ENCODE results near the gene KCNG4.

The KCNG4 gene

GRCh38 chr16:84177741-84178073 lies 62.1 kb downstream of the KCNG4 start:
- Histone ChIP-seq H3K4me3 (ENCODE audit: low read depth, low read length) (no peak overlapping the region), H3K36me3 (replicated peaks) (peaks cover 25% of the 10 kb centered on the region), H3K27ac (peak overlapping the region; percentile 42), H3K27me3 (replicated peaks) (no peaks in the 10 kb centered on the region)
- in situ Hi-C loops (cut with HindIII; ENCODE audit: low pct_ligation_motif_present, low sequenced_read_pairs): no loop called here
- DNase-seq: peak; percentile 43
- TF ChIP-seq CTCF (IDR thresholded peaks at IDR 0.05; ENCODE audit: low read depth, low read length, missing control alignments): no peak

- Histone ChIP-seq H3K27me3 (replicated peaks) (no peaks in the 10 kb centered on the region), H3K4me3 (ENCODE audit: low read depth, low read length) (no peak overlapping the region), H3K27ac (peak overlapping the region; percentile 42), H3K36me3 (replicated peaks) (peaks cover 23% of the 10 kb centered on the region)
- TF ChIP-seq CTCF (IDR thresholded peaks at IDR 0.05; ENCODE audit: low read depth, low read length, missing control alignments): no peak
- no peak for DNase-seq
- in situ Hi-C loops (cut with HindIII; ENCODE audit: low pct_ligation_motif_present, low sequenced_read_pairs): no loop called here
Measured at GRCh38 chr16:84176192-84177053, 63.4 kb downstream of the KCNG4 start.

GRCh38 chr16:84175350-84176081 lies 64.3 kb downstream of the KCNG4 start:
- Histone ChIP-seq H3K4me3 (ENCODE audit: low read depth, low read length) (no peak overlapping the region), H3K36me3 (replicated peaks) (peaks cover 17% of the 10 kb centered on the region), H3K27me3 (replicated peaks) (no peaks in the 10 kb centered on the region), H3K27ac (no peak overlapping the region)
- in situ Hi-C loops (cut with HindIII; ENCODE audit: low pct_ligation_motif_present, low sequenced_read_pairs): no loop called here
- TF ChIP-seq CTCF (IDR thresholded peaks at IDR 0.05; ENCODE audit: low read depth, low read length, missing control alignments): peak; percentile 71
- peak; percentile 47 for DNase-seq

GRCh38 chr16:84174396-84174795 lies 65.4 kb downstream of the KCNG4 start:
- H3K4me3 ChIP-seq (ENCODE audit: low read depth, low read length): no peak overlapping the region
- in situ Hi-C loops (cut with HindIII; ENCODE audit: low pct_ligation_motif_present, low sequenced_read_pairs): no loop called here
- no peak overlapping the region for H3K27ac ChIP-seq
- TF ChIP-seq CTCF (IDR thresholded peaks at IDR 0.05; ENCODE audit: low read depth, low read length, missing control alignments): no peak
- H3K27me3 ChIP-seq (replicated peaks): peaks cover 2% of the 10 kb centered on the region
- DNase-seq: no peak
- peaks cover 9% of the 10 kb centered on the region for H3K36me3 ChIP-seq (replicated peaks)

GRCh38 chr16:84169765-84170310 lies 70.0 kb downstream of the KCNG4 start:
- no peak overlapping the region for H3K27ac ChIP-seq
- in situ Hi-C loops (cut with HindIII; ENCODE audit: low pct_ligation_motif_present, low sequenced_read_pairs): no loop called here
- DNase-seq: no peak
- no peak for TF ChIP-seq CTCF (IDR thresholded peaks at IDR 0.05; ENCODE audit: low read depth, low read length, missing control alignments)
- H3K36me3 ChIP-seq (replicated peaks): no peaks in the 10 kb centered on the region
- peaks cover 8% of the 10 kb centered on the region for H3K27me3 ChIP-seq (replicated peaks)
- H3K4me3 ChIP-seq (ENCODE audit: low read depth, low read length): no peak overlapping the region

Measured in brain microvascular endothelial cell (primary cell).